Upper lobe of left lung (tissue), 6 donors: ENCODE measurements around the gene TWNK. TPM values are rescaled to one million over a fixed set of nuclear protein-coding genes. Genes with fewer than 3 reads are reported as not detected.

Experiments used
- ATAC-seq, 2 donors: fragments of 200-7000 bp; cut with Tn5 transposase; one replicate each; pipeline ENCODE4 v1.9.1; 2022; ENCODE audit warnings: mild to moderate bottlenecking in 2 of 2, moderate library complexity in 2 of 2; ENCODE audit not compliant: low FRiP score in 2 of 2
- DNase-seq, 2 donors: peaks; one replicate each; pipeline ENCODE4 v3.0.0-alpha.2; 2019 to 2020
- H3K27ac ChIP-seq, 4 donors: fragments of 200-600 bp; sonication (generic); one replicate each; pipeline ENCODE4 v1.5.1; 2016 to 2019
- H3K27me3 ChIP-seq, 4 donors: fragments of 200-600 bp; sonication (generic); one replicate each; pipeline ENCODE4 v1.5.1; 2017 to 2019
- H3K36me3 ChIP-seq, 4 donors: fragments of 200-600 bp; sonication (generic); one replicate each; pipeline ENCODE4 v1.5.1; 2016 to 2019
- H3K4me1 ChIP-seq, 4 donors: fragments of 200-600 bp; sonication (generic); one replicate each; pipeline ENCODE4 v1.5.1; 2018 to 2019
- H3K4me3 ChIP-seq, 4 donors: fragments of 200-600 bp; sonication (generic); one replicate each; pipeline ENCODE4 v1.5.1; 2017 to 2019; ENCODE audit warnings: mild to moderate bottlenecking in 2 of 4, moderate library complexity in 1 of 4
- H3K9me3 ChIP-seq, 4 donors: fragments of 200-600 bp; sonication (generic); one replicate each; pipeline ENCODE4 v1.5.1; 2018 to 2019
- EP300 ChIP-seq, 4 donors: sonication (generic); formaldehyde crosslinking; IDR thresholded peaks; one replicate each; pipeline ENCODE4 v1.5.1; 2017; ENCODE audit warnings: antibody characterized with exemption in 4 of 4, control low read depth in 2 of 4
- POLR2A ChIP-seq, 4 donors: fragments of 450-650 bp; IDR thresholded peaks; one replicate each; pipeline ENCODE4 v1.5.1; 2016 to 2017; ENCODE audit warnings: antibody characterized with exemption in 4 of 4, mild to moderate bottlenecking in 2 of 4
- POLR2AphosphoS5 ChIP-seq, 2 donors: sonication (generic); formaldehyde crosslinking; IDR thresholded peaks; one replicate each; pipeline ENCODE4 v1.5.1; 2017; ENCODE audit warnings: antibody characterized with exemption in 2 of 2
- WGBS, 2 donors: methylation state at CpG; one replicate each; pipeline ENCODE4 v1.1.5; 2017 to 2018; 5-methylcytosine and 5-hydroxymethylcytosine counted together
- total RNA-seq, 6 donors: library from RNA; depleted of rRNA in 4 of 6; stranded (reverse); fragments of >200 nt in 4 of 6; gene quantifications; one replicate each; pipeline versions ENCODE4 v1.1.0 to v1.2.1, GENCODE V29; 2016 to 2021
- TF ChIP-seq, protein P1 (sequence below), 6 experiments: fragments of 450-650 bp in 4 of 6; fragments of 200-600 bp in 2 of 6; sonication (generic) in 2 of 6; IDR thresholded peaks; one replicate each; pipeline ENCODE4 v1.5.1; 2016 to 2019; ENCODE audit warnings: antibody characterized with exemption in 6 of 6
- donor health status: DM: no; HTN: no; CAD: no; lungs with moderate emphysema.
- donor health status: DM: no; HTN: yes; CAD: no; lungs with severe emphysema.

Gene TWNK
- total RNA-seq, 6 donors from 2014 or later, result 2.6 to 9.1 (median 5.8) TPM

DNA sequence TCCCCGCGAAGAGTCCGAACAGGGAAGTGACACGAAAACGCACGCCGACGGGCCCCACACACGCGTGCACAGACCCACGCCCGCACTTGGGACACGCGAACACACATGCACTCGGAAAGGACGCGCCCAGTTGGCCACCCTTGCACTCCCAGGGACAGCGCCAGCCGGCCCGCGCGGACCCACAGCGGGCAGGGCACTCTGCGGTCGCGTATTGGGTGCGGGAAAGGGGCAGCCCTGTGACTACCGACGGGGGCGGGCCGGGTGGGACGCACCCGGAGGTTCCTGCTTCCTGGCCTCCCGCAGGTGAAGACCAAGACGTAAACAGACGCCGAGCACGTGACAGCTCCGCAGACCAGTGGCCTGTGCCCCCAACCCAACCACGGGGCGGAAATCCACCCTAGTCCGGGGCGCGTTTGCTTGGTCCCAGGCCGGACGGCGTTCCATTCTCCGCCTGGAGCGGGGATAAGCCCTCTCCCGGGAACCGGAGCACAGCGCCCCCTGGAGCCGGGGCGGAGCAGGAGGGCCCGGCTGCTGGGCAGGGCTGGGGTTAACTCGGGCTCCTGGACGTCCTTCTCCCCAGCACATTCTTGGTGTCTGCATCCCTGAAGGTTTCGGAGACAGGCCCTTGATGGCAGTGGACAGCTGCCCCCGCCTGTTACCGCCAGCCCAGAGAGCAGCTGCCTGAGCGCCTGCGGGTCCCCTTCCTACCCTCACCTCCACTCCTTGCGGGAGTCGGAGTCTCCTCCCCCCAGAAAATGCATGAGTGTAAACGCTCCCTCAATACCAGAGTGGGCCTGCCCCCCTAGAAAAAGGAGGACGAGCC lies 10.2 kb downstream of the TWNK start:
- DNase-seq, result peak; percentile 81 to 96
- peak; percentile 72 to 88 for ATAC-seq
- TF ChIP-seq POLR2AphosphoS5 (IDR thresholded peaks at IDR 0.05), result no peak
- peak in 2 of 4 donors; percentile 23 to 45 for TF ChIP-seq POLR2A (IDR thresholded peaks at IDR 0.05)
- TF ChIP-seq, protein P1, sequence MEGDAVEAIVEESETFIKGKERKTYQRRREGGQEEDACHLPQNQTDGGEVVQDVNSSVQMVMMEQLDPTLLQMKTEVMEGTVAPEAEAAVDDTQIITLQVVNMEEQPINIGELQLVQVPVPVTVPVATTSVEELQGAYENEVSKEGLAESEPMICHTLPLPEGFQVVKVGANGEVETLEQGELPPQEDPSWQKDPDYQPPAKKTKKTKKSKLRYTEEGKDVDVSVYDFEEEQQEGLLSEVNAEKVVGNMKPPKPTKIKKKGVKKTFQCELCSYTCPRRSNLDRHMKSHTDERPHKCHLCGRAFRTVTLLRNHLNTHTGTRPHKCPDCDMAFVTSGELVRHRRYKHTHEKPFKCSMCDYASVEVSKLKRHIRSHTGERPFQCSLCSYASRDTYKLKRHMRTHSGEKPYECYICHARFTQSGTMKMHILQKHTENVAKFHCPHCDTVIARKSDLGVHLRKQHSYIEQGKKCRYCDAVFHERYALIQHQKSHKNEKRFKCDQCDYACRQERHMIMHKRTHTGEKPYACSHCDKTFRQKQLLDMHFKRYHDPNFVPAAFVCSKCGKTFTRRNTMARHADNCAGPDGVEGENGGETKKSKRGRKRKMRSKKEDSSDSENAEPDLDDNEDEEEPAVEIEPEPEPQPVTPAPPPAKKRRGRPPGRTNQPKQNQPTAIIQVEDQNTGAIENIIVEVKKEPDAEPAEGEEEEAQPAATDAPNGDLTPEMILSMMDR (IDR thresholded peaks at IDR 0.05), result peak; percentile 91 to 95 (median 92)
- Histone ChIP-seq H3K27ac (peak overlapping the region; percentile 95 to 100 (median 98)), H3K27me3 (no peaks in the 10 kb centered on the region), H3K4me3 (peak overlapping the region; percentile 62 to 82 (median 68)), H3K4me1 (peaks cover 35 to 51% (median 44%) of the 10 kb centered on the region in 4 donors), H3K9me3 (no peaks in the 10 kb centered on the region), H3K36me3 (peaks cover 0 to 19% (median 3%) of the 10 kb centered on the region in 4 donors)
- WGBS, 2 donors, result 0% methylated on average over 15 to 19 of the region's 66 CpGs

DNA sequence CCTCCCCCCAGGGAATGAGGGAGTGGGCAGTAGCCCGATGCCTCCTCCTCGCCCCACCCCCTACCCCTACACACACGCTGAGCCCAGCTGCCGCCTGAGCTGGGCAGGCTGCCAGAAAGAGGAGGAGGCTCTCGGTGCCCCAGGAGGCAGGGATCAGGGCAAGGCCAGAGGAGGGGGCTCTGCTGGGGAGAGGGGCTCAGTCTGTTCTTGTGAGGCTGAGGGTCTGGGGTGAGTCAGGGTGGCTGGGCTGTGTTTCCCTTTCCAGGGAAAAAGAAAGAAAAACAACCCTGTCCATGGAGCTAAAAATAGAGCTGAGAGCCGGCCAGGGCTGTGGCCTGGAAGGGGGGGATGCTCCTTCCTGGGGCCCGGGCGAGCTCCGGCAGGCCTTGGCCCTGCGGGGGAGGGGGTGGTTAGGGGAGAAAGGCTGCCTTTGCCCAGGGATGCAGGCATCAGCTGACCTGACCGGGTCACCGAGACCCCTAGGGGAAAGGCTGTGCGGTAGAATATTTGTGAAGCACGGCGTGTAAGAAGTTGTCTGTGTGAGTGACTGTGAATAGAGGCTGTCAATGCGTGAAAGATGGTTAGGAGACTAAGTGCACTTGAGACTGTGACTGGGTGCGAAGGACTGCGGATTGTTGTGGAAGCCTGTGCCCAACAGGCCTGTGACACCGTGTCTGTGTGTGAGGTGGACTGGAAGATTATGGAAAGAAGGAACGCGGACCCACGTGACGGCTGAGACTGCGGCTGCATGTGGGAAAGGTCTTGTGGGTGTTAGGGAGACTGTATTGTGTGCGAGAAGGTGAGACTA lies 11.0 kb downstream of the TWNK start:
- Histone ChIP-seq H3K9me3 (no peaks in the 10 kb centered on the region), H3K4me3 (peak overlapping the region; percentile 62 to 82 (median 68)), H3K4me1 (peaks cover 38 to 54% (median 47%) of the 10 kb centered on the region in 4 donors), H3K27me3 (no peaks in the 10 kb centered on the region), H3K27ac (peak overlapping the region; percentile 95 to 100 (median 98)), H3K36me3 (peaks cover 0 to 19% (median 6%) of the 10 kb centered on the region in 4 donors)
- peak; percentile 16 to 36 for TF ChIP-seq POLR2AphosphoS5 (IDR thresholded peaks at IDR 0.05)
- TF ChIP-seq, protein P1 (IDR thresholded peaks at IDR 0.05), result no peak
- ATAC-seq (peak; percentile 50 to 77), DNase-seq (peak; percentile 85 to 87)
- 5 to 6% methylated on average over 25 of the region's 25 CpGs for WGBS, 2 donors

DNA sequence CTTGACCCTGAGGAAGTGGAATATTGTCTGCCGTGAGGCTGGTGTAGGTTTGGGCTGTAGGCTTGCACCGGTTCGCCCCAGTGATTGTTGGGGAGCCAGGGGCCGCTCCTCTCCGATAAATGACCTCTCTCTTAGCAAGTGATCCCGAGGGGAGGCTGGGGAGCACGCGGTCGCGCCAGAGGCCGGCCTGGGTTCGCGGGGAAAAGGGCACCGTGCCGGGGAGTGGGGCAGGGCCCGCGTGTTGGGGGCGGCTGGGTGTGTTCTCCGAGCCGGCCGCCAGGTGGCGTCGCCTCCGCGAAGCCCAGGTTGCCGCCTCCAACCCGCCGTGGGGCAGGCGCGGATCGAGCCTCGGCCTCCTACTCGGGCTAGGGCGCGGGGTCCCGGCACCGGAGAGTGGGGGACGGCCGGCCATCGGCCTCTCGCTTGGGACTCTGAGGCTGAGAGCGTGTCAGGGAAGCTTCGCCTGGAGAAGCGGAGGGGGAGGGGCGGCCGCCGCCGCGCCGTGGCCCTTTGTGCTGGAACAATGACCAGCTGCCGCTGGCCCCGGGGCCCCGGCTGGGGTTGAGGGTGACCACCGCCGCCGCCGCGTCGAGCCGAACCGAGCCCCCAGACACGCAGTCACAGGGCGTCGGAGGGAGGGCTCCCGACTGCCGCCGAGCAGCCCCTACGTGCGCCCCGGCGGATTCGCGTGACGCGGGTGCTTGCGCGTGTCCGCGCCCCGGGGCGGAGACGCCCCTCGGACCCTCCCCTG lies 11.8 kb downstream of the TWNK start:
- peak overlapping the region; percentile 95 to 100 (median 98) for H3K27ac ChIP-seq
- TF ChIP-seq POLR2A (IDR thresholded peaks at IDR 0.05) (peak in 3 of 4 donors; percentile 78 to 91 (median 85)), EP300 (IDR thresholded peaks at IDR 0.05) (peak in 1 of 4 donors; percentile 22), POLR2AphosphoS5 (IDR thresholded peaks at IDR 0.05) (peak; percentile 80 to 93)
- TF ChIP-seq, protein P1 (IDR thresholded peaks at IDR 0.05), result peak; percentile 97 to 99 (median 99)
- peak; percentile 85 to 97 for DNase-seq
- H3K9me3 ChIP-seq, result no peaks in the 10 kb centered on the region
- ATAC-seq, result peak; percentile 82 to 90
- peaks cover 3 to 19% (median 12%) of the 10 kb centered on the region in 4 donors for H3K36me3 ChIP-seq
- no peaks in the 10 kb centered on the region for H3K27me3 ChIP-seq
- WGBS, 2 donors, result 0% methylated on average over 26 to 29 of the region's 83 CpGs
- H3K4me1 ChIP-seq, result peaks cover 44 to 62% (median 51%) of the 10 kb centered on the region in 4 donors
- peak overlapping the region; percentile 62 to 82 (median 77) for H3K4me3 ChIP-seq

DNA sequence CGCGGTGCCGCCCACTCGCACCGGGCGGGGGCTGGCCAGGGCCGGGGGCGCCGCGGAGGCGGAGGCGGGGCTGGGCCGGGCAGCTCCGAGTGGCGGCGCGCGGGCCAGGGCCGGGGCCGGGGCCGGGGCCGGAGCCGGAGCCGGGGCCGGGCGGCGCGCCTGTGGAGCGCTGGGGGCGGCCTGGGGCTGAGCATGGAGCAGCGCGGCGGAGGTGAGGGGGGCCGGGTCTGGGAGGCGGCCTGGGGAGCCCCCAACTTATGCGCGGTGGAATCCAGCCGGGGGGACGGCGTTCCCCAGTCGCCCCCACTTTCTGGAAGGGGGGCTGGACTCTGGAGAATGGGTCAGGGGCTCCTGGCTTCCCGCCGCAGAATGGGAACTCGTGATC lies 12.4 kb downstream of the TWNK start, which contains the start of gene LZTS2:
LZTS2 (plus strand) TSS at position 67 of the 385 bp plus-strand sequence. CDS start 2,731 bp downstream, outside the sequence.
- no peak for ATAC-seq
- DNase-seq, result no peak
- peaks cover 50 to 66% (median 54%) of the 10 kb centered on the region in 4 donors for H3K4me1 ChIP-seq
- no peaks in the 10 kb centered on the region for H3K27me3 ChIP-seq
- H3K9me3 ChIP-seq, result no peaks in the 10 kb centered on the region
- 0 to 6% methylated on average over 3 of the region's 44 CpGs for WGBS, 2 donors
- peak within 1 kb of the TSS; percentile 62 to 95 (median 78) for H3K4me3 ChIP-seq
- H3K27ac ChIP-seq, result peak within 1 kb of the TSS; percentile 95 to 100 (median 98)
- TF ChIP-seq POLR2AphosphoS5 (IDR thresholded peaks at IDR 0.05) (no peak), POLR2A (IDR thresholded peaks at IDR 0.05) (no peak), EP300 (IDR thresholded peaks at IDR 0.05) (no peak)
- TF ChIP-seq, protein P1 (IDR thresholded peaks at IDR 0.05), result no peak
- H3K36me3 ChIP-seq, result peaks cover 3 to 24% (median 13%) of the 10 kb centered on the region in 4 donors
